HepG2 (cell line): ENCODE results near the gene KANSL1L. TPM values are rescaled to one million over a fixed set of nuclear protein-coding genes. Genes with fewer than 3 reads are reported as not detected.
A peak's percentile ranks its signal among the peaks of the same experiment; 100 is the strongest.

Experiments used
- CCAR2 ChIP-seq: fragments of 200-400 bp; formaldehyde crosslinking; optimal IDR thresholded peaks from 2 replicates; pipeline ENCODE3; 2018; ENCODE audit warnings: low read depth, mild to moderate bottlenecking, low read length, moderate library complexity
- GABPA ChIP-seq, 2 experiments: IDR thresholded peaks; 2 replicates each; pipeline ENCODE4 v1.6.1; 2011 to 2016; ENCODE audit warnings: low read depth in 2 of 2, low read length in 1 of 2, missing biosample characterization in 1 of 2, missing genetic modification characterization in 1 of 2
- HNRNPLL ChIP-seq: fragments of 200-400 bp; formaldehyde crosslinking; IDR thresholded peaks from 2 replicates; pipeline ENCODE4 v1.6.1; 2017; ENCODE audit warnings: mild to moderate bottlenecking, low read depth, low read length; ENCODE audit not compliant: poor library complexity, severe bottlenecking
- JARID2 ChIP-seq: sonication (generic); formaldehyde crosslinking; IDR thresholded peaks from 2 replicates; pipeline ENCODE4 v1.8.1; 2023; ENCODE audit warnings: missing genetic modification reagents, inconsistent platforms; ENCODE audit not compliant: insufficient replicate concordance
- MATR3 ChIP-seq: sonication (generic); formaldehyde crosslinking; IDR thresholded peaks from 2 replicates; pipeline ENCODE4 v1.4.0; 2020; ENCODE audit warnings: missing genetic modification reagents
- MNT ChIP-seq: fragments of 450-650 bp; IDR thresholded peaks from 2 replicates; pipeline ENCODE4 v1.6.1; 2016
- PRDM15 ChIP-seq: sonication (generic); formaldehyde crosslinking; IDR thresholded peaks from 2 replicates; pipeline ENCODE4 v1.4.0; 2020; ENCODE audit warnings: missing genetic modification reagents
- RBM22 ChIP-seq: fragments of 200-400 bp; formaldehyde crosslinking; optimal IDR thresholded peaks from 2 replicates; pipeline ENCODE3; 2017; ENCODE audit warnings: mild to moderate bottlenecking, low read length, moderate library complexity
- ZBTB33 ChIP-seq: sonication (generic); formaldehyde crosslinking; IDR thresholded peaks from 2 replicates; pipeline ENCODE4 v1.4.0; 2020; ENCODE audit warnings: missing genetic modification reagents
- ZNF230 ChIP-seq: sonication (generic); formaldehyde crosslinking; IDR thresholded peaks from 2 replicates; pipeline ENCODE4 v1.4.0; 2020; ENCODE audit warnings: mild to moderate bottlenecking, missing genetic modification reagents
- ZNF264 ChIP-seq: sonication (generic); formaldehyde crosslinking; IDR thresholded peaks from 2 replicates; pipeline ENCODE4 v1.4.0; 2020; ENCODE audit warnings: missing genetic modification reagents
- ZNF660 ChIP-seq: sonication (generic); formaldehyde crosslinking; IDR thresholded peaks from 2 replicates; pipeline ENCODE4 v1.5.1; 2020; ENCODE audit warnings: mild to moderate bottlenecking, low read depth, missing genetic modification reagents, borderline replicate concordance
- polyA plus RNA-seq, 8 experiments: library from polyadenylated mRNA; depleted of rRNA in 3 of 8; stranded (reverse) in 7 of 8; unstranded in 1 of 8; fragments of >200 nt; fragmentation: Illumina TruSeq in 4 of 8; extraction: Trizol in 4 of 8; gene quantifications; 2 replicates each; pipeline versions ENCODE4 v1.2.1 to v1.2.3, GENCODE V29; 2011 to 2016; ENCODE audit warnings: low read depth in 4 of 8, missing spikeins in 1 of 8, mixed read lengths in 1 of 8; ENCODE audit not compliant: insufficient read depth in 1 of 8
- total RNA-seq, 5 experiments: library from RNA; depleted of rRNA; stranded (reverse); fragments of >200 nt; fragmentation: Illumina TruSeq; extraction: Trizol; gene quantifications; 2 replicates each; pipeline ENCODE4 v1.2.3, GENCODE V29; 2016; ENCODE audit warnings: low read depth in 1 of 5
- TF ChIP-seq, protein P1 (sequence below): sonication (generic); formaldehyde crosslinking; IDR thresholded peaks from 2 replicates; pipeline ENCODE4 v1.5.1; 2020; ENCODE audit warnings: mild to moderate bottlenecking, missing genetic modification reagents
- TF ChIP-seq, protein P2 (sequence below): sonication (generic); formaldehyde crosslinking; conservative IDR thresholded peaks from 2 replicates; pipeline ENCODE4 v1.8.1; 2023; ENCODE audit warnings: missing genetic modification reagents

The KANSL1L gene
- total and polyA plus RNA-seq, 2 of the 13 experiments (the other 11 are each of a cell fraction or from before 2014, with no cell fraction given): 5.4 to 10.3 TPM

DNA sequence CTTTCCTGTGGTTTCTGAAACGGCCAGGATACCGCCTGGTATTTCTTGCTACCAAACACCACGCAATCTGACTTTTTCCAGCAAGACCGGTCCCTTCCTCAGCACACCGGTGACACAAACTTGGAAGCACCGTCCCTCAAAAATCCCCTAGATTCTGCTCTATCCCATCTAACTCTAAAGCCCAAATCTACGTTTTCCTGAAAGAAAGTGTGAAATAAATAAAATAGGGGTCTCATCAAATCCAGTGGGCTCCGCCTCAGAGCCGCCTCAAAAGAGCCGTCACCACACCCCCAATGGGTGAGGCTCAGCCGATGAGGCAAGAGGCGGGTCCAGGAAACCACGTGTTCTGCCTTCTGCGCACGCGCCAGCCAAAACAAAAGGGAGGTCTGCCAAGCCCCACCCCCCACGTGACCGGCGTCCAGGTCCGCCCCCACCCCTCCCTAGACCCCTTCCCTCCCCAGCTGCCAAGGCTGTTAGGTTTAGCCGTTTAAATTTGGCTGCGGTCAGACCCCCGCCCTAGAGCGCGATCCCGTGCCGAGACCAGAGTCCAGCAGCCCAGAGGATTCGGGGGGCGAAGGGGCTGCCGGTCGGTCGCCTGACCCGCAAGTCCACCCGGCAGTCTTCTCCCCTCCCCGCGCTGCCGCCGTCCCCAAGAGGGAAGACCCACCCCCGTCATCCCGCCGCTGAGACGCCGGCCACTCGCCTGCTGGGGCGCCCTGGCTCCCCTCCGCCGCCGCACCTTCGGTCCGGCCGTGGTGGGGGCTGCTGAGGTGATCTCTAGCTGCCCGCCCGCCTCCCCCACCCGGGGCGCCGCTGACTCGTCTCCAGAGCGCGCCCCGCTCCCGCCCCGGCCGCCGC, 534 bp downstream of the KANSL1L start (continued):
- TF ChIP-seq MNT (peak; percentile 97), ZNF264 (CRISPR knock-in tag) (peak; percentile 54; the same call in 1 of the 2 replicates), GABPA (IDR thresholded peaks at IDR 0.05; ENCODE audit: low read depth, low read length) (no peak; the same call in 1 of the 2 replicates), GABPA (CRISPR knock-in tag; IDR thresholded peaks at IDR 0.05; ENCODE audit: low read depth) (no peak; the same call in 1 of the 2 replicates), ZBTB33 (CRISPR knock-in tag) (no peak), PRDM15 (CRISPR knock-in tag) (0 out of 2 replicates have a peak, but pooled peaks have one; percentile 51), CCAR2 (no peak), RBM22 (no peak), HNRNPLL (peak; percentile 20), JARID2 (CRISPR knock-in tag) (peak; percentile 55), ZNF660 (CRISPR knock-in tag) (no peak), MATR3 (CRISPR knock-in tag) (no peak), ZNF230 (CRISPR knock-in tag) (peak; percentile 82; the same call in 1 of the 2 replicates)
- TF ChIP-seq, protein P1, sequence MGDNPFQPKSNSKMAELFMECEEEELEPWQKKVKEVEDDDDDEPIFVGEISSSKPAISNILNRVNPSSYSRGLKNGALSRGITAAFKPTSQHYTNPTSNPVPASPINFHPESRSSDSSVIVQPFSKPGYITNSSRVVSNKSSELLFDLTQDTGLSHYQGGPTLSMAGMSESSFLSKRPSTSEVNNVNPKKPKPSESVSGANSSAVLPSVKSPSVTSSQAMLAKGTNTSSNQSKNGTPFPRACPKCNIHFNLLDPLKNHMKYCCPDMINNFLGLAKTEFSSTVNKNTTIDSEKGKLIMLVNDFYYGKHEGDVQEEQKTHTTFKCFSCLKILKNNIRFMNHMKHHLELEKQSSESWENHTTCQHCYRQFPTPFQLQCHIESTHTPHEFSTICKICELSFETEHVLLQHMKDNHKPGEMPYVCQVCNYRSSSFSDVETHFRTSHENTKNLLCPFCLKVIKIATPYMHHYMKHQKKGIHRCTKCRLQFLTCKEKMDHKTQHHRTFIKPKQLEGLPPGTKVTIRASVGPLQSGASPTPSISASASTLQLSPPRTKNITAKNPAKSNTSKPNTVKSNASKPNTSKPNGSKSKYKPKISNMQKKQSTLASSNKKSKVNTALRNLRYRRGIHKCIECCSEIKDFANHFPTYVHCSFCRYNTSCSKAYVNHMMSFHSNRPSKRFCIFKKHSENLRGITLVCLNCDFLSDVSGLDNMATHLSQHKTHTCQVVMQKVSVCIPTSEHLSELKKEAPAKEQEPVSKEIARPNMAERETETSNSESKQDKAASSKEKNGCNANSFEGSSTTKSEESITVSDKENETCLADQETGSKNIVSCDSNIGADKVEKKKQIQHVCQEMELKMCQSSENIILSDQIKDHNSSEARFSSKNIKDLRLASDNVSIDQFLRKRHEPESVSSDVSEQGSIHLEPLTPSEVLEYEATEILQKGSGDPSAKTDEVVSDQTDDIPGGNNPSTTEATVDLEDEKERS: no peak
- TF ChIP-seq, protein P2, sequence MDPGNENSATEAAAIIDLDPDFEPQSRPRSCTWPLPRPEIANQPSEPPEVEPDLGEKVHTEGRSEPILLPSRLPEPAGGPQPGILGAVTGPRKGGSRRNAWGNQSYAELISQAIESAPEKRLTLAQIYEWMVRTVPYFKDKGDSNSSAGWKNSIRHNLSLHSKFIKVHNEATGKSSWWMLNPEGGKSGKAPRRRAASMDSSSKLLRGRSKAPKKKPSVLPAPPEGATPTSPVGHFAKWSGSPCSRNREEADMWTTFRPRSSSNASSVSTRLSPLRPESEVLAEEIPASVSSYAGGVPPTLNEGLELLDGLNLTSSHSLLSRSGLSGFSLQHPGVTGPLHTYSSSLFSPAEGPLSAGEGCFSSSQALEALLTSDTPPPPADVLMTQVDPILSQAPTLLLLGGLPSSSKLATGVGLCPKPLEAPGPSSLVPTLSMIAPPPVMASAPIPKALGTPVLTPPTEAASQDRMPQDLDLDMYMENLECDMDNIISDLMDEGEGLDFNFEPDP: no peak
